Caco-2 (cell line): Measurements from ENCODE around the gene IDE. TPM values are rescaled to one million over a fixed set of nuclear protein-coding genes. Genes with fewer than 3 reads are reported as not detected.

Experiments used
- BruUV-seq: library from RNA; stranded (reverse); fragments of 400-500 nt; replicated peaks from 2 replicates; lab custom pipeline; 2021; lab: Mats Ljungman, UMichigan
- CTCF ChIA-PET: fragments of 300-600 bp; sonication (Branson Sonifier 250); formaldehyde crosslinking; loops from one replicate; lab custom pipeline; 2022; ENCODE audit warnings: antibody characterized with exemption; lab: Charles Lee
- POLR2A ChIA-PET: fragments of 300-600 bp; sonication (Branson Sonifier 250); formaldehyde crosslinking; loops from one replicate; lab custom pipeline; 2022; ENCODE audit warnings: antibody characterized with exemption; lab: Charles Lee
- DNase-seq, 2 experiments: peaks; one replicate each; pipeline versions ENCODE4 v3.0.0 to v3.0.0-alpha.2; 2020 to 2022
- H3K27me3 ChIP-seq: replicated peaks from 2 replicates; pipeline ENCODE4 v1.6.0; 2011; ENCODE audit warnings: low read length; ENCODE audit not compliant: control insufficient read depth, insufficient read depth
- H3K36me3 ChIP-seq: 2 replicates; pipeline ENCODE4 v1.5.1; 2011; ENCODE audit warnings: low read length; ENCODE audit not compliant: control insufficient read depth, insufficient read depth
- H3K4me1 ChIP-seq: fragments of 250-450 bp; sonication (Bioruptor Pico); 2 replicates; pipeline ENCODE4 v1.5.1; 2020; ENCODE audit warnings: mild to moderate bottlenecking
- H3K4me3 ChIP-seq: 2 replicates; pipeline ENCODE4 v1.5.1; 2011; ENCODE audit warnings: low read depth, mild to moderate bottlenecking, control low read depth, low read length
- H3K9me3 ChIP-seq: fragments of 250-450 bp; sonication (Bioruptor Pico); 2 replicates; pipeline ENCODE4 v1.5.1; 2020; ENCODE audit warnings: mild to moderate bottlenecking, moderate library complexity
- H3K27ac Mint-ChIP-seq: one replicate; pipeline ENCODE4 v1.8.0; 2022; ENCODE audit warnings: mixed read lengths; ENCODE audit not compliant: unreplicated experiment
- H3K27me3 Mint-ChIP-seq: one replicate; pipeline ENCODE4 v1.8.0; 2022; ENCODE audit warnings: mixed read lengths; ENCODE audit not compliant: insufficient read depth, unreplicated experiment
- H3K36me3 Mint-ChIP-seq: one replicate; pipeline ENCODE4 v1.8.0; 2022; ENCODE audit warnings: mild to moderate bottlenecking, mixed read lengths; ENCODE audit not compliant: insufficient read depth, unreplicated experiment
- H3K4me1 Mint-ChIP-seq: one replicate; pipeline ENCODE4 v1.8.0; 2022; ENCODE audit warnings: low read depth, mixed read lengths; ENCODE audit not compliant: unreplicated experiment
- H3K4me3 Mint-ChIP-seq: one replicate; pipeline ENCODE4 v1.8.0; 2022; ENCODE audit warnings: mild to moderate bottlenecking, moderate library complexity, mixed read lengths; ENCODE audit not compliant: unreplicated experiment
- H3K9me3 Mint-ChIP-seq: one replicate; pipeline ENCODE4 v1.8.0; 2022; ENCODE audit warnings: mixed read lengths; ENCODE audit not compliant: unreplicated experiment
- intact Hi-C: fragments of 100-400 bp; cut with micrococcal nuclease; formaldehyde crosslinking; loops from one replicate; pipeline ENCODE4 v1.10.0; 2022; ENCODE audit not compliant: unreplicated experiment
- total RNA-seq: library from RNA; stranded (reverse); gene quantifications from 2 replicates; pipeline ENCODE4 v1.2.3, GENCODE V29; 2022
- TF ChIP-seq, protein P1 (sequence below), 2 experiments: fragments of 200-600 bp in 1 of 2; IDR thresholded peaks; 1 replicate in 1 of 2; 2 replicates in 1 of 2; pipeline versions ENCODE4 v1.5.1 to v1.8.0; 2011 to 2022; ENCODE audit warnings: antibody characterized with exemption in 1 of 2, control low read depth in 1 of 2, inconsistent platforms in 1 of 2, low read depth in 1 of 2, low read length in 1 of 2, mild to moderate bottlenecking in 1 of 2, moderate library complexity in 1 of 2; ENCODE audit not compliant: insufficient read depth in 1 of 2, severe bottlenecking in 1 of 2, unreplicated experiment in 1 of 2

The IDE gene
- total RNA-seq, 1 experiment from 2014 or later = 85.5 TPM

DNA sequence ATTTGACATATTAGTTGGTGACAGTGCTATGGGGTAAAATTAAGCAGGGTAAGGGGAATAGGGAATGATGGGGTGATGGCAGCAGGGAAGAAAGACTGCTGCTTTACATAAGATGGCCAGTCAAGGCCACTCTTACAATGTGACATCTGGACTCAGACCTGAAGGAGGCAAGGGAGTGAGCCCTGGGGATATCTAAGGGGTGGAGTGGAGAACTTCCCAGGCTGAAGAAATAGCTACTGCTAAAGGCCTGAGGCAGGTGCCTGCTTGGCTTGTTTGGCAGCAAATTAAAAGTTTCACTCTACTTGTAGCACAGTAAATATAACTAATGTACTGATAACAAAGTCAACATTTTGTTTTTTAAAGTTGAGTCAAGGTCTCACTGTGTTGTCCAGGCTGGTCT lies 93.5 kb downstream of the IDE start:
- Histone ChIP-seq H3K27me3 (no peaks in the 10 kb centered on the region), H3K36me3 (no peaks in the 10 kb centered on the region; the same call in 1 of the 2 replicates), H3K4me3 (no peak overlapping the region), H3K9me3 (no peaks in the 10 kb centered on the region), H3K4me1 (no peaks in the 10 kb centered on the region)
- no peaks in the 10 kb centered on the region for H3K4me1 Mint-ChIP-seq
- H3K9me3 Mint-ChIP-seq = no peaks in the 10 kb centered on the region
- TF ChIP-seq, protein P1, sequence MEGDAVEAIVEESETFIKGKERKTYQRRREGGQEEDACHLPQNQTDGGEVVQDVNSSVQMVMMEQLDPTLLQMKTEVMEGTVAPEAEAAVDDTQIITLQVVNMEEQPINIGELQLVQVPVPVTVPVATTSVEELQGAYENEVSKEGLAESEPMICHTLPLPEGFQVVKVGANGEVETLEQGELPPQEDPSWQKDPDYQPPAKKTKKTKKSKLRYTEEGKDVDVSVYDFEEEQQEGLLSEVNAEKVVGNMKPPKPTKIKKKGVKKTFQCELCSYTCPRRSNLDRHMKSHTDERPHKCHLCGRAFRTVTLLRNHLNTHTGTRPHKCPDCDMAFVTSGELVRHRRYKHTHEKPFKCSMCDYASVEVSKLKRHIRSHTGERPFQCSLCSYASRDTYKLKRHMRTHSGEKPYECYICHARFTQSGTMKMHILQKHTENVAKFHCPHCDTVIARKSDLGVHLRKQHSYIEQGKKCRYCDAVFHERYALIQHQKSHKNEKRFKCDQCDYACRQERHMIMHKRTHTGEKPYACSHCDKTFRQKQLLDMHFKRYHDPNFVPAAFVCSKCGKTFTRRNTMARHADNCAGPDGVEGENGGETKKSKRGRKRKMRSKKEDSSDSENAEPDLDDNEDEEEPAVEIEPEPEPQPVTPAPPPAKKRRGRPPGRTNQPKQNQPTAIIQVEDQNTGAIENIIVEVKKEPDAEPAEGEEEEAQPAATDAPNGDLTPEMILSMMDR (IDR thresholded peaks at IDR 0.05; ENCODE audit: insufficient read depth in 1 of 2, low read depth in 1 of 2, low read length in 1 of 2, severe bottlenecking in 1 of 2, unreplicated experiment in 1 of 2) = no peak
- peaks cover 61% of the 10 kb centered on the region for H3K36me3 Mint-ChIP-seq
- ChIA-PET CTCF (interaction anchor here (0.6 kb wide), 1 partner anchor 14 kb away, joined by 5 read pairs; no protein-coding TSS in a partner anchor), POLR2A (no interaction called here)
- no peak overlapping the region for H3K27ac Mint-ChIP-seq
- H3K4me3 Mint-ChIP-seq = no peak overlapping the region
- no TSS peak for BruUV-seq
- no peak for DNase-seq
- intact Hi-C loops = no loop called here
- no peaks in the 10 kb centered on the region for H3K27me3 Mint-ChIP-seq

DNA sequence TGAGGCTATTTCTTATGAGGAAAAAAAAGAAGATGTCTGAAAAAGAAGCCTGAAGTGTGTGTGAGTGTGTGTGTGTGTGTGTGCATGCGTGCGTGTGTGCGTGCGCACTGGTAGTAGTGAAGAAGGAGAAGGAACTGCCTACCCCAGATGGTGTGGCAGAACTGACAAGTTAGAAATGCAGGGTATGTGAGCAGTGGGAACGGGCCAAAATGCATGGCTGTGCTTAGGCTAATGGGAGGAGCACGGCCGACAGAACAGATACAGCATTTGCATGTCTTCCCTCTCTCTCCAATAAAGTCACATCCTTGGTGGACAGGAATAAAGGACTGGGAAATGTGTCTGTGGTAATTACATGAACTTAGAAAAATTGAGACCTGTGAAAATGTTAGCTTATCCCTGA lies 94.3 kb downstream of the IDE start:
- no peak overlapping the region for H3K27ac Mint-ChIP-seq
- intact Hi-C loops = no loop called here
- Histone ChIP-seq H3K36me3 (no peaks in the 10 kb centered on the region; the same call in 1 of the 2 replicates), H3K9me3 (no peaks in the 10 kb centered on the region), H3K4me1 (no peaks in the 10 kb centered on the region), H3K4me3 (no peak overlapping the region), H3K27me3 (no peaks in the 10 kb centered on the region)
- H3K27me3 Mint-ChIP-seq = no peaks in the 10 kb centered on the region
- no peak for DNase-seq
- ChIA-PET CTCF (no interaction called here), POLR2A (no interaction called here)
- no peak overlapping the region for H3K4me3 Mint-ChIP-seq
- peaks cover 61% of the 10 kb centered on the region for H3K36me3 Mint-ChIP-seq
- H3K4me1 Mint-ChIP-seq = no peaks in the 10 kb centered on the region
- TF ChIP-seq, protein P1 (IDR thresholded peaks at IDR 0.05; ENCODE audit: insufficient read depth in 1 of 2, low read depth in 1 of 2, low read length in 1 of 2, severe bottlenecking in 1 of 2, unreplicated experiment in 1 of 2) = no peak
- no peaks in the 10 kb centered on the region for H3K9me3 Mint-ChIP-seq
- BruUV-seq = no TSS peak

DNA sequence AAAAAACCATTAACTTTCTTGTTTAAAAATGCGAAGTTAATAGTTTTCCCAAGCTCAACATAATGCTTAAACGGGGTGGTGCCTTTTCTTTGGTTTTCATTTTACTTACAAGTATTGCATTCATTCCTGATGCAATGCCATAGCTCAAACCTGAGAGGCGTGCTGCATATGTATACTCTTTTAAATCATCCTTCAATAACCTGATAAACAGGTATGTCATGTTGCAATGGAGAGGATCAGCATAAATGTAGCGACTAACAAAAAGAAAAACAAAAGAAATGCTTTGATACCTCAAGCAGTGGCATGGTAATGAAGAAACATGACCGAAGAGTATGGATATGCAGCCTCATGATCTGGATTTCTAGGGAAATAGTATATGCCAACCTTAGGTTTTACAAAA lies 95.4 kb downstream of the IDE start:
- H3K4me3 Mint-ChIP-seq = no peak overlapping the region
- no peak for DNase-seq
- Histone ChIP-seq H3K4me1 (no peaks in the 10 kb centered on the region), H3K9me3 (no peaks in the 10 kb centered on the region), H3K27me3 (no peaks in the 10 kb centered on the region), H3K4me3 (no peak overlapping the region), H3K36me3 (no peaks in the 10 kb centered on the region)
- H3K27me3 Mint-ChIP-seq = no peaks in the 10 kb centered on the region
- peaks cover 60% of the 10 kb centered on the region for H3K36me3 Mint-ChIP-seq
- no peaks in the 10 kb centered on the region for H3K9me3 Mint-ChIP-seq
- intact Hi-C loops = no loop called here
- no peak overlapping the region for H3K27ac Mint-ChIP-seq
- ChIA-PET CTCF (no interaction called here), POLR2A (no interaction called here)
- H3K4me1 Mint-ChIP-seq = no peaks in the 10 kb centered on the region
- no TSS peak for BruUV-seq
- TF ChIP-seq, protein P1 (IDR thresholded peaks at IDR 0.05; ENCODE audit: insufficient read depth in 1 of 2, low read depth in 1 of 2, low read length in 1 of 2, severe bottlenecking in 1 of 2, unreplicated experiment in 1 of 2) = no peak
